HCT116 (cell line): ENCODE results near the gene SLC51A. TPM values are rescaled to one million over a fixed set of nuclear protein-coding genes. Genes with fewer than 3 reads are reported as not detected.

Experiments
- ATAC-seq: fragments of 200-7000 bp; cut with Tn5 transposase; 2 replicates; pipeline ENCODE4 v1.9.1; 2020; ENCODE audit warnings: mild to moderate bottlenecking, moderate library complexity
- BruUV-seq: library from RNA; stranded (reverse); fragments of 400-500 nt; replicated peaks from 2 replicates; lab custom pipeline; 2021; lab: Mats Ljungman, UMichigan
- CTCF ChIA-PET: fragments of 300-600 bp; sonication (Branson Sonifier 250); formaldehyde crosslinking; loops from one replicate; lab custom pipeline; 2021; ENCODE audit warnings: antibody characterized with exemption; lab: Charles Lee
- POLR2A ChIA-PET: fragments of 300-600, 350-600 bp; sonication (Branson Sonifier 250); formaldehyde crosslinking; loops from one replicate; lab custom pipeline; 2021; ENCODE audit warnings: antibody characterized with exemption; lab: Charles Lee
- RAD21 ChIA-PET, 2 experiments: fragments of 300-600 bp; sonication (Branson Sonifier 250); formaldehyde crosslinking; loops; one replicate each; lab custom pipeline; 2023; ENCODE audit warnings: low total read pairs in 2 of 2; ENCODE audit not compliant: uncharacterized antibody in 2 of 2, unreplicated experiment in 2 of 2, low non-redundant PET in 1 of 2; lab: Charles Lee
- DNase-seq: peaks from one replicate; pipeline ENCODE4 v3.0.0-alpha.2; 2010; ENCODE audit warnings: low read depth, low spot score
- H2AFZ ChIP-seq: fragments of 200-600 bp; shearing (Covaris generic), sonication (generic); 2 replicates; pipeline ENCODE4 v1.6.1; 2017; ENCODE audit warnings: low read depth, mixed run types, mixed read lengths, antibody characterized with exemption, low read length; ENCODE audit not compliant: poor library complexity, severe bottlenecking
- H3K27ac ChIP-seq: 2 replicates; pipeline ENCODE4 v1.5.1; 2012; ENCODE audit warnings: low read depth, low read length
- H3K27me3 ChIP-seq: fragments of 200-600 bp; sonication (generic); 2 replicates; pipeline ENCODE4 v1.6.1; 2016; ENCODE audit warnings: mixed run types, low read length, mixed read lengths; ENCODE audit not compliant: insufficient read depth
- H3K36me3 ChIP-seq, 2 experiments: fragments of 200-500 bp in 1 of 2; fragments of 200-600 bp in 1 of 2; sonication (Bioruptor generic) in 1 of 2; sonication (generic) in 1 of 2; 2 replicates each; pipeline versions ENCODE4 v1.5.1 to v1.6.1; 2014 to 2016; ENCODE audit warnings: low read length in 2 of 2, inconsistent platforms in 1 of 2, mixed read lengths in 1 of 2, mixed run types in 1 of 2; ENCODE audit not compliant: insufficient read depth in 2 of 2, control insufficient read depth in 1 of 2
- H3K4me1 ChIP-seq, 2 experiments: fragments of 200-600 bp in 1 of 2; sonication (generic) in 1 of 2; 2 replicates each; pipeline versions ENCODE4 v1.5.1 to v1.6.1; 2012 to 2017; ENCODE audit warnings: low read length in 2 of 2, inconsistent platforms in 1 of 2, mild to moderate bottlenecking in 1 of 2, mixed read lengths in 1 of 2, mixed run types in 1 of 2, moderate library complexity in 1 of 2; ENCODE audit not compliant: insufficient read depth in 2 of 2, control insufficient read depth in 1 of 2
- H3K4me2 ChIP-seq: fragments of 200-600 bp; sonication (generic); 2 replicates; pipeline ENCODE4 v1.6.1; 2017; ENCODE audit warnings: mixed run types, low read length, mixed read lengths
- H3K4me3 ChIP-seq, 2 experiments: fragments of 200-600 bp in 1 of 2; sonication (generic) in 1 of 2; replicated peaks in 1 of 2; 2 replicates each; pipeline ENCODE4 v1.5.1; 2011 to 2016; ENCODE audit warnings: low read length in 2 of 2, control low read depth in 1 of 2, low read depth in 1 of 2, mild to moderate bottlenecking in 1 of 2, mixed read lengths in 1 of 2, mixed run types in 1 of 2
- H3K79me2 ChIP-seq: fragments of 200-600 bp; sonication (generic); 2 replicates; pipeline ENCODE4 v1.6.1; 2017; ENCODE audit warnings: mild to moderate bottlenecking, mixed run types, low read length, moderate library complexity, mixed read lengths; ENCODE audit not compliant: insufficient read depth
- H3K9ac ChIP-seq: fragments of 200-600 bp; sonication (generic); 2 replicates; pipeline ENCODE4 v1.6.1; 2016; ENCODE audit warnings: low read length, mixed read lengths
- H3K9me2 ChIP-seq: fragments of 200-600 bp; sonication (generic), shearing (Covaris generic); 2 replicates; pipeline ENCODE4 v1.6.1; 2017; ENCODE audit warnings: mixed run types, mild to moderate bottlenecking, moderate library complexity; ENCODE audit not compliant: insufficient read depth
- H3K9me3 ChIP-seq, 2 experiments: fragments of 200-500 bp in 1 of 2; fragments of 200-600 bp in 1 of 2; sonication (Bioruptor generic) in 1 of 2; sonication (generic) in 1 of 2; 2 replicates each; pipeline ENCODE4 v1.6.1; 2014 to 2017; ENCODE audit warnings: low read length in 2 of 2, mixed read lengths in 2 of 2, inconsistent platforms in 1 of 2, low read depth in 1 of 2, mild to moderate bottlenecking in 1 of 2, mixed run types in 1 of 2, moderate library complexity in 1 of 2; ENCODE audit not compliant: control insufficient read depth in 1 of 2, insufficient read depth in 1 of 2
- H4K20me1 ChIP-seq: fragments of 200-600 bp; sonication (generic), shearing (Covaris generic); 2 replicates; pipeline ENCODE4 v1.6.1; 2017; ENCODE audit warnings: mixed run types, mild to moderate bottlenecking, moderate library complexity; ENCODE audit not compliant: insufficient read depth
- ATF3 ChIP-seq: IDR thresholded peaks from 2 replicates; pipeline ENCODE4 v1.6.1; 2012
- CEBPB ChIP-seq: IDR thresholded peaks from 2 replicates; pipeline ENCODE4 v1.6.1; 2012; ENCODE audit warnings: low read depth
- CTCF ChIP-seq, 3 experiments: fragments of 200-600 bp in 1 of 3; sonication (generic) in 1 of 3; IDR thresholded peaks in 2 of 3; conservative IDR thresholded peaks in 1 of 3; 2 replicates each; pipeline ENCODE4 v1.5.1; 2012 to 2017; ENCODE audit warnings: low read depth in 2 of 3, low read length in 2 of 3, antibody characterized with exemption in 1 of 3, borderline replicate concordance in 1 of 3, control low read depth in 1 of 3, mild to moderate bottlenecking in 1 of 3, mixed read lengths in 1 of 3, mixed run types in 1 of 3, moderate library complexity in 1 of 3; ENCODE audit not compliant: insufficient read depth in 1 of 3
- EGR1 ChIP-seq: IDR thresholded peaks from 2 replicates; pipeline ENCODE4 v1.6.1; 2012; ENCODE audit warnings: low read depth
- ELF1 ChIP-seq: IDR thresholded peaks from 2 replicates; pipeline ENCODE4 v1.6.1; 2012; ENCODE audit warnings: low read depth, borderline replicate concordance
- EZH2phosphoT487 ChIP-seq: fragments of 200-600 bp; IDR thresholded peaks from 2 replicates; pipeline ENCODE4 v1.6.1; 2018; ENCODE audit warnings: antibody characterized with exemption, borderline replicate concordance
- FOSL1 ChIP-seq: IDR thresholded peaks from 2 replicates; pipeline ENCODE4 v1.6.1; 2012; ENCODE audit warnings: low read depth
- JUND ChIP-seq: IDR thresholded peaks from 2 replicates; pipeline ENCODE4 v1.6.1; 2012
- MAX ChIP-seq: IDR thresholded peaks from 2 replicates; pipeline ENCODE4 v1.6.1; 2012
- POLR2A ChIP-seq: IDR thresholded peaks from 2 replicates; pipeline ENCODE4 v1.7.0; 2011; ENCODE audit warnings: borderline replicate concordance; ENCODE audit not compliant: insufficient read depth, insufficient read length; ENCODE audit errors: extremely low read depth
- POLR2AphosphoS5 ChIP-seq: IDR thresholded peaks from 2 replicates; pipeline ENCODE4 v1.6.1; 2011; ENCODE audit warnings: mild to moderate bottlenecking, low read depth, low read length, moderate library complexity
- RAD21 ChIP-seq: IDR thresholded peaks from 2 replicates; pipeline ENCODE4 v1.6.1; 2012; ENCODE audit warnings: low read depth, mild to moderate bottlenecking
- REST ChIP-seq: IDR thresholded peaks from 2 replicates; pipeline ENCODE4 v1.6.1; 2012; ENCODE audit warnings: low read depth
- SIN3A ChIP-seq: IDR thresholded peaks from 2 replicates; pipeline ENCODE4 v1.6.1; 2012; ENCODE audit warnings: low read depth
- SP1 ChIP-seq: IDR thresholded peaks from 2 replicates; pipeline ENCODE4 v1.6.1; 2012; ENCODE audit warnings: low read depth
- TCF7L2 ChIP-seq: IDR thresholded peaks from 2 replicates; pipeline ENCODE4 v1.7.0; 2011; ENCODE audit warnings: borderline replicate concordance, inconsistent platforms; ENCODE audit not compliant: insufficient read depth, insufficient read length; ENCODE audit errors: extremely low read depth
- YY1 ChIP-seq: IDR thresholded peaks from 2 replicates; pipeline ENCODE4 v1.6.1; 2011; ENCODE audit warnings: low read length, low read depth, moderate library complexity, mild to moderate bottlenecking; ENCODE audit not compliant: insufficient replicate concordance; ENCODE audit errors: extremely low read depth
- ZBTB33 ChIP-seq: IDR thresholded peaks from 2 replicates; pipeline ENCODE4 v1.6.1; 2011; ENCODE audit warnings: mild to moderate bottlenecking, low read length, moderate library complexity; ENCODE audit not compliant: insufficient replicate concordance; ENCODE audit errors: extremely low read depth
- ZFX ChIP-seq: fragments of 450-650 bp; IDR thresholded peaks from 2 replicates; pipeline ENCODE4 v1.6.1; 2017
- intact Hi-C: fragments of 100-400 bp; cut with micrococcal nuclease; formaldehyde crosslinking; loops from 2 replicates; pipeline ENCODE4 v1.10.0; 2022
- total RNA-seq: library from RNA; stranded (reverse); gene quantifications from one replicate; pipeline ENCODE4 v1.2.1, GENCODE V29; 2021; ENCODE audit not compliant: unreplicated experiment

SLC51A gene
- total RNA-seq, 1 experiment from 2014 or later, result not detected

GRCh38 chr3:196220587-196220986, 4.3 kb downstream of the SLC51A start:
- Histone ChIP-seq H3K4me3 (no peak overlapping the region), H3K4me2 (no peak overlapping the region)
- DNase-seq, result no peak
- no peak for TF ChIP-seq ZFX
- TF ChIP-seq RAD21, result no peak
- TF ChIP-seq ATF3, result no peak
- no peak for TF ChIP-seq POLR2A
- TF ChIP-seq EGR1, result no peak
- no peak for TF ChIP-seq EZH2phosphoT487
- no peak for TF ChIP-seq MAX
- TF ChIP-seq CEBPB, result no peak
- TF ChIP-seq CTCF (IDR thresholded peaks at IDR 0.05 in 2 of 3, conservative IDR thresholded peaks at IDR 0.05 in 1 of 3; ENCODE audit: borderline replicate concordance in 1 of 3, insufficient read depth in 1 of 3, low read depth in 2 of 3, low read length in 2 of 3), result no peak
- no peak for TF ChIP-seq JUND
- no peak for TF ChIP-seq SIN3A
- TF ChIP-seq ELF1, result no peak
- no peak for TF ChIP-seq SP1
- no peak for TF ChIP-seq ZBTB33
- no peak for TF ChIP-seq TCF7L2
- TF ChIP-seq POLR2AphosphoS5, result no peak
- TF ChIP-seq REST, result no peak
- TF ChIP-seq YY1, result no peak
- no peak for TF ChIP-seq FOSL1
- TF ChIP-seq, all 23 proteins: peak for 0
- H3K27me3 ChIP-seq, result no peaks in the 10 kb centered on the region
- H3K36me3 ChIP-seq, result no peaks in the 10 kb centered on the region
- H2AFZ ChIP-seq, result no peak overlapping the region
- ChIA-PET CTCF (no interaction called here), POLR2A (no interaction called here), RAD21 (no interaction called here)
- no peaks in the 10 kb centered on the region for H3K4me1 ChIP-seq
- H3K9me3 ChIP-seq, result no peaks in the 10 kb centered on the region
- intact Hi-C loops, result no loop called here
- H3K9me2 ChIP-seq, result no peaks in the 10 kb centered on the region
- H3K79me2 ChIP-seq, result no peaks in the 10 kb centered on the region
- ATAC-seq, result no peak
- H3K9ac ChIP-seq, result no peak overlapping the region
- no peak overlapping the region for H3K27ac ChIP-seq
- BruUV-seq, result no TSS peak
- no peaks in the 10 kb centered on the region for H4K20me1 ChIP-seq
